ENCODE data around the gene UBE2H.

DNA sequence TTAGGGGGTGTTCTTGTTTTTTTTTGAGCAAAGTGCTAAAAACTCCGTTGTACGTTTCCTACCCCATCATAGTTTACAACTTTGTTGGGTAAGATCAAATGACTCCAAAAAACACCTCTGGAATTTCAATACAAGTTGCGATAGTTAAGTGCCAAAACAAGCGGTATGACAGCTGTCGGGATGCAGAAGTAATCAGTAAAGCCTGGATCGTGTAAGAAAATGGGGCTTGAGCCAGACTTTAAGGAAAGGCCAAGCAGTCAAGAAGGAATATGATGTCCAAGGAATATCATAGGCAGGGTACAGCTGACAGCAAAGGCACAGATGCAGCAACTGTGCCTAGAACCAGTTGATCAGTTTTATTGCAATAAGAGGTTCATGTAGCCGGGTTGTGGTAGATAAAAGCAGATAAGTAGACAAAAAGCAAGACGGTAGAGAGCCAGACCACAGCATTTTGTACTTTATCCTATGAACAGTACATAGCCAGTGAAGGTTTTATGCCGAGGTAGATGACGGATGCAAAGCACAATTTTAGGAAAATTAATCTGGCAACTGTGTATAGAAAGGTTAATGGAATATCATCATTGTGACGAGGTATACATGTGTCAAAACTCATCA is 45.5 kb downstream of the UBE2H start:
- TF ChIP-seq, protein P1, sequence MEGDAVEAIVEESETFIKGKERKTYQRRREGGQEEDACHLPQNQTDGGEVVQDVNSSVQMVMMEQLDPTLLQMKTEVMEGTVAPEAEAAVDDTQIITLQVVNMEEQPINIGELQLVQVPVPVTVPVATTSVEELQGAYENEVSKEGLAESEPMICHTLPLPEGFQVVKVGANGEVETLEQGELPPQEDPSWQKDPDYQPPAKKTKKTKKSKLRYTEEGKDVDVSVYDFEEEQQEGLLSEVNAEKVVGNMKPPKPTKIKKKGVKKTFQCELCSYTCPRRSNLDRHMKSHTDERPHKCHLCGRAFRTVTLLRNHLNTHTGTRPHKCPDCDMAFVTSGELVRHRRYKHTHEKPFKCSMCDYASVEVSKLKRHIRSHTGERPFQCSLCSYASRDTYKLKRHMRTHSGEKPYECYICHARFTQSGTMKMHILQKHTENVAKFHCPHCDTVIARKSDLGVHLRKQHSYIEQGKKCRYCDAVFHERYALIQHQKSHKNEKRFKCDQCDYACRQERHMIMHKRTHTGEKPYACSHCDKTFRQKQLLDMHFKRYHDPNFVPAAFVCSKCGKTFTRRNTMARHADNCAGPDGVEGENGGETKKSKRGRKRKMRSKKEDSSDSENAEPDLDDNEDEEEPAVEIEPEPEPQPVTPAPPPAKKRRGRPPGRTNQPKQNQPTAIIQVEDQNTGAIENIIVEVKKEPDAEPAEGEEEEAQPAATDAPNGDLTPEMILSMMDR (tag by site-specific recombination; IDR thresholded peaks at IDR 0.05), result no peak
- TF ChIP-seq ZNF114 (tag by site-specific recombination; IDR thresholded peaks at IDR 0.05) (no peak), ZBTB8A (tag by site-specific recombination; IDR thresholded peaks at IDR 0.05) (no peak), KLF16 (tag by site-specific recombination; IDR thresholded peaks at IDR 0.05) (no peak)
- TF ChIP-seq, protein P2, sequence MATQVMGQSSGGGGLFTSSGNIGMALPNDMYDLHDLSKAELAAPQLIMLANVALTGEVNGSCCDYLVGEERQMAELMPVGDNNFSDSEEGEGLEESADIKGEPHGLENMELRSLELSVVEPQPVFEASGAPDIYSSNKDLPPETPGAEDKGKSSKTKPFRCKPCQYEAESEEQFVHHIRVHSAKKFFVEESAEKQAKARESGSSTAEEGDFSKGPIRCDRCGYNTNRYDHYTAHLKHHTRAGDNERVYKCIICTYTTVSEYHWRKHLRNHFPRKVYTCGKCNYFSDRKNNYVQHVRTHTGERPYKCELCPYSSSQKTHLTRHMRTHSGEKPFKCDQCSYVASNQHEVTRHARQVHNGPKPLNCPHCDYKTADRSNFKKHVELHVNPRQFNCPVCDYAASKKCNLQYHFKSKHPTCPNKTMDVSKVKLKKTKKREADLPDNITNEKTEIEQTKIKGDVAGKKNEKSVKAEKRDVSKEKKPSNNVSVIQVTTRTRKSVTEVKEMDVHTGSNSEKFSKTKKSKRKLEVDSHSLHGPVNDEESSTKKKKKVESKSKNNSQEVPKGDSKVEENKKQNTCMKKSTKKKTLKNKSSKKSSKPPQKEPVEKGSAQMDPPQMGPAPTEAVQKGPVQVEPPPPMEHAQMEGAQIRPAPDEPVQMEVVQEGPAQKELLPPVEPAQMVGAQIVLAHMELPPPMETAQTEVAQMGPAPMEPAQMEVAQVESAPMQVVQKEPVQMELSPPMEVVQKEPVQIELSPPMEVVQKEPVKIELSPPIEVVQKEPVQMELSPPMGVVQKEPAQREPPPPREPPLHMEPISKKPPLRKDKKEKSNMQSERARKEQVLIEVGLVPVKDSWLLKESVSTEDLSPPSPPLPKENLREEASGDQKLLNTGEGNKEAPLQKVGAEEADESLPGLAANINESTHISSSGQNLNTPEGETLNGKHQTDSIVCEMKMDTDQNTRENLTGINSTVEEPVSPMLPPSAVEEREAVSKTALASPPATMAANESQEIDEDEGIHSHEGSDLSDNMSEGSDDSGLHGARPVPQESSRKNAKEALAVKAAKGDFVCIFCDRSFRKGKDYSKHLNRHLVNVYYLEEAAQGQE (tag by site-specific recombination; IDR thresholded peaks at IDR 0.05), result no peak

Measured in HEK293 (cell line).